HCT116 (cell line): ENCODE results near the gene TEAD2. TPM values are rescaled to one million over a fixed set of nuclear protein-coding genes. Genes with fewer than 3 reads are reported as not detected.

Experiments used
- ATAC-seq: fragments of 200-7000 bp; cut with Tn5 transposase; 2 replicates; pipeline ENCODE4 v1.9.1; 2020; ENCODE audit warnings: mild to moderate bottlenecking, moderate library complexity
- BruUV-seq: library from RNA; stranded (reverse); fragments of 400-500 nt; replicated peaks from 2 replicates; lab custom pipeline; 2021; lab: Mats Ljungman, UMichigan
- CTCF ChIA-PET: fragments of 300-600 bp; sonication (Branson Sonifier 250); formaldehyde crosslinking; loops from one replicate; lab custom pipeline; 2021; ENCODE audit warnings: antibody characterized with exemption; lab: Charles Lee
- POLR2A ChIA-PET: fragments of 300-600, 350-600 bp; sonication (Branson Sonifier 250); formaldehyde crosslinking; loops from one replicate; lab custom pipeline; 2021; ENCODE audit warnings: antibody characterized with exemption; lab: Charles Lee
- RAD21 ChIA-PET, 2 experiments: fragments of 300-600 bp; sonication (Branson Sonifier 250); formaldehyde crosslinking; loops; one replicate each; lab custom pipeline; 2023; ENCODE audit warnings: low total read pairs in 2 of 2; ENCODE audit not compliant: uncharacterized antibody in 2 of 2, unreplicated experiment in 2 of 2, low non-redundant PET in 1 of 2; lab: Charles Lee
- DNase-seq: peaks from one replicate; pipeline ENCODE4 v3.0.0-alpha.2; 2010; ENCODE audit warnings: low read depth, low spot score
- H2AFZ ChIP-seq: fragments of 200-600 bp; shearing (Covaris generic), sonication (generic); 2 replicates; pipeline ENCODE4 v1.6.1; 2017; ENCODE audit warnings: low read depth, mixed run types, mixed read lengths, antibody characterized with exemption, low read length; ENCODE audit not compliant: poor library complexity, severe bottlenecking
- H3K27ac ChIP-seq: 2 replicates; pipeline ENCODE4 v1.5.1; 2012; ENCODE audit warnings: low read depth, low read length
- H3K27me3 ChIP-seq: fragments of 200-600 bp; sonication (generic); 2 replicates; pipeline ENCODE4 v1.6.1; 2016; ENCODE audit warnings: mixed run types, low read length, mixed read lengths; ENCODE audit not compliant: insufficient read depth
- H3K36me3 ChIP-seq, 2 experiments: fragments of 200-500 bp in 1 of 2; fragments of 200-600 bp in 1 of 2; sonication (Bioruptor generic) in 1 of 2; sonication (generic) in 1 of 2; 2 replicates each; pipeline versions ENCODE4 v1.5.1 to v1.6.1; 2014 to 2016; ENCODE audit warnings: low read length in 2 of 2, inconsistent platforms in 1 of 2, mixed read lengths in 1 of 2, mixed run types in 1 of 2; ENCODE audit not compliant: insufficient read depth in 2 of 2, control insufficient read depth in 1 of 2
- H3K4me1 ChIP-seq, 2 experiments: fragments of 200-600 bp in 1 of 2; sonication (generic) in 1 of 2; 2 replicates each; pipeline versions ENCODE4 v1.5.1 to v1.6.1; 2012 to 2017; ENCODE audit warnings: low read length in 2 of 2, inconsistent platforms in 1 of 2, mild to moderate bottlenecking in 1 of 2, mixed read lengths in 1 of 2, mixed run types in 1 of 2, moderate library complexity in 1 of 2; ENCODE audit not compliant: insufficient read depth in 2 of 2, control insufficient read depth in 1 of 2
- H3K4me2 ChIP-seq: fragments of 200-600 bp; sonication (generic); 2 replicates; pipeline ENCODE4 v1.6.1; 2017; ENCODE audit warnings: mixed run types, low read length, mixed read lengths
- H3K4me3 ChIP-seq, 2 experiments: fragments of 200-600 bp in 1 of 2; sonication (generic) in 1 of 2; replicated peaks in 1 of 2; 2 replicates each; pipeline ENCODE4 v1.5.1; 2011 to 2016; ENCODE audit warnings: low read length in 2 of 2, control low read depth in 1 of 2, low read depth in 1 of 2, mild to moderate bottlenecking in 1 of 2, mixed read lengths in 1 of 2, mixed run types in 1 of 2
- H3K79me2 ChIP-seq: fragments of 200-600 bp; sonication (generic); 2 replicates; pipeline ENCODE4 v1.6.1; 2017; ENCODE audit warnings: mild to moderate bottlenecking, mixed run types, low read length, moderate library complexity, mixed read lengths; ENCODE audit not compliant: insufficient read depth
- H3K9ac ChIP-seq: fragments of 200-600 bp; sonication (generic); 2 replicates; pipeline ENCODE4 v1.6.1; 2016; ENCODE audit warnings: low read length, mixed read lengths
- H3K9me2 ChIP-seq: fragments of 200-600 bp; sonication (generic), shearing (Covaris generic); 2 replicates; pipeline ENCODE4 v1.6.1; 2017; ENCODE audit warnings: mixed run types, mild to moderate bottlenecking, moderate library complexity; ENCODE audit not compliant: insufficient read depth
- H3K9me3 ChIP-seq, 2 experiments: fragments of 200-500 bp in 1 of 2; fragments of 200-600 bp in 1 of 2; sonication (Bioruptor generic) in 1 of 2; sonication (generic) in 1 of 2; 2 replicates each; pipeline ENCODE4 v1.6.1; 2014 to 2017; ENCODE audit warnings: low read length in 2 of 2, mixed read lengths in 2 of 2, inconsistent platforms in 1 of 2, low read depth in 1 of 2, mild to moderate bottlenecking in 1 of 2, mixed run types in 1 of 2, moderate library complexity in 1 of 2; ENCODE audit not compliant: control insufficient read depth in 1 of 2, insufficient read depth in 1 of 2
- H4K20me1 ChIP-seq: fragments of 200-600 bp; sonication (generic), shearing (Covaris generic); 2 replicates; pipeline ENCODE4 v1.6.1; 2017; ENCODE audit warnings: mixed run types, mild to moderate bottlenecking, moderate library complexity; ENCODE audit not compliant: insufficient read depth
- CBX3 ChIP-seq: IDR thresholded peaks from 2 replicates; pipeline ENCODE4 v1.6.1; 2012; ENCODE audit warnings: low read depth
- CEBPB ChIP-seq: IDR thresholded peaks from 2 replicates; pipeline ENCODE4 v1.6.1; 2012; ENCODE audit warnings: low read depth
- EGR1 ChIP-seq: IDR thresholded peaks from 2 replicates; pipeline ENCODE4 v1.6.1; 2012; ENCODE audit warnings: low read depth
- EZH2 ChIP-seq: fragments of 200-600 bp; sonication (generic); IDR thresholded peaks from 2 replicates; pipeline ENCODE4 v1.6.1; 2017; ENCODE audit warnings: antibody characterized with exemption, mixed run types
- POLR2A ChIP-seq: IDR thresholded peaks from 2 replicates; pipeline ENCODE4 v1.7.0; 2011; ENCODE audit warnings: borderline replicate concordance; ENCODE audit not compliant: insufficient read depth, insufficient read length; ENCODE audit errors: extremely low read depth
- POLR2AphosphoS5 ChIP-seq: IDR thresholded peaks from 2 replicates; pipeline ENCODE4 v1.6.1; 2011; ENCODE audit warnings: mild to moderate bottlenecking, low read depth, low read length, moderate library complexity
- RAD21 ChIP-seq: IDR thresholded peaks from 2 replicates; pipeline ENCODE4 v1.6.1; 2012; ENCODE audit warnings: low read depth, mild to moderate bottlenecking
- SP1 ChIP-seq: IDR thresholded peaks from 2 replicates; pipeline ENCODE4 v1.6.1; 2012; ENCODE audit warnings: low read depth
- SRF ChIP-seq: IDR thresholded peaks from 2 replicates; pipeline ENCODE4 v1.6.1; 2012; ENCODE audit warnings: low read depth
- TCF7L2 ChIP-seq: IDR thresholded peaks from 2 replicates; pipeline ENCODE4 v1.7.0; 2011; ENCODE audit warnings: borderline replicate concordance, inconsistent platforms; ENCODE audit not compliant: insufficient read depth, insufficient read length; ENCODE audit errors: extremely low read depth
- YY1 ChIP-seq: IDR thresholded peaks from 2 replicates; pipeline ENCODE4 v1.6.1; 2011; ENCODE audit warnings: low read length, low read depth, moderate library complexity, mild to moderate bottlenecking; ENCODE audit not compliant: insufficient replicate concordance; ENCODE audit errors: extremely low read depth
- ZFX ChIP-seq: fragments of 450-650 bp; IDR thresholded peaks from 2 replicates; pipeline ENCODE4 v1.6.1; 2017
- ZNF274 ChIP-seq: fragments of 200-500 bp; sonication (Bioruptor generic); IDR thresholded peaks from 2 replicates; pipeline ENCODE4 v1.6.1; 2014; ENCODE audit warnings: mild to moderate bottlenecking, low read depth, low read length, inconsistent platforms
- intact Hi-C: fragments of 100-400 bp; cut with micrococcal nuclease; formaldehyde crosslinking; loops from 2 replicates; pipeline ENCODE4 v1.10.0; 2022
- total RNA-seq: library from RNA; stranded (reverse); gene quantifications from one replicate; pipeline ENCODE4 v1.2.1, GENCODE V29; 2021; ENCODE audit not compliant: unreplicated experiment
- TF ChIP-seq, protein P1 (sequence below): IDR thresholded peaks from 2 replicates; pipeline ENCODE4 v1.6.1; 2012
- TF ChIP-seq, protein P2 (sequence below), 3 experiments: fragments of 200-600 bp in 1 of 3; sonication (generic) in 1 of 3; IDR thresholded peaks in 2 of 3; conservative IDR thresholded peaks in 1 of 3; 2 replicates each; pipeline ENCODE4 v1.5.1; 2012 to 2017; ENCODE audit warnings: low read depth in 2 of 3, low read length in 2 of 3, antibody characterized with exemption in 1 of 3, borderline replicate concordance in 1 of 3, control low read depth in 1 of 3, mild to moderate bottlenecking in 1 of 3, mixed read lengths in 1 of 3, mixed run types in 1 of 3, moderate library complexity in 1 of 3; ENCODE audit not compliant: insufficient read depth in 1 of 3
- TF ChIP-seq, protein P3 (sequence below): IDR thresholded peaks from 2 replicates; pipeline ENCODE4 v1.6.1; 2012

The TEAD2 gene
- total RNA-seq, 1 experiment from 2014 or later = 31.9 TPM

DNA sequence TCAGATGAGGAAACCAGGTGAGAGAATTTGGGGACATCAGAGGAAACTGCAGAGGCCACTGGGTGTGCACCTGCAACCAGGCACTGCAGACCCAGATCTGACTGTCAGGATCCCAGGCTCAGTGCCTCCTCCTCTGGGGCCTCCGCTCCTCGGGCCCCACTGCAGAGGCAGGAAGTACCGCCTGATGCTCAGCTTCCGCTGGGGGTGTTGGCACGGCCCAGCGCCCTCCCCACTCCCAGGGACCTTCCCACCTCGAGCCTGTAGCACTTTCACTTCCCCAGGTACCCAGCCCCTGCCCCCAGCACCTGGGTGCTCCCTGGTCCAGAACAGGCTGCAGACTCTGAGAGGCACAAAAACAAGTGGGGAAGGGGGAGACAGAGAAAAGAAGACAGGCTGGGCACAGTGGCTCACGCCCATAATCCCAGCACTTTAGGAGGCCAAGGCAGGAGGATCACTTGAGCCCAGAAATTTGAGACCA, 28.4 kb downstream of the TEAD2 start:
- H3K4me2 ChIP-seq = no peak overlapping the region
- intact Hi-C loops = no loop called here
- no TSS peak for BruUV-seq
- H3K36me3 ChIP-seq = peaks cover 0 to 4% of the 10 kb centered on the region in 2 experiments; a peak in 1 of 4 replicates
- H3K9me3 ChIP-seq = no peaks in the 10 kb centered on the region
- H3K4me3 ChIP-seq = no peak overlapping the region
- ChIA-PET CTCF (no interaction called here), RAD21 (no interaction called here), POLR2A (no interaction called here)
- H3K27me3 ChIP-seq = no peaks in the 10 kb centered on the region
- ATAC-seq (no peak), DNase-seq (no peak)
- no peaks in the 10 kb centered on the region for H3K4me1 ChIP-seq
- no peaks in the 10 kb centered on the region for H3K79me2 ChIP-seq
- H4K20me1 ChIP-seq = no peaks in the 10 kb centered on the region
- no peak overlapping the region for H3K27ac ChIP-seq
- no peaks in the 10 kb centered on the region for H3K9me2 ChIP-seq
- no peak overlapping the region for H2AFZ ChIP-seq
- TF ChIP-seq EGR1 (no peak), SRF (no peak), RAD21 (no peak), EZH2 (no peak), SP1 (no peak), TCF7L2 (no peak), YY1 (no peak), CEBPB (no peak), POLR2AphosphoS5 (no peak), ZFX (no peak), POLR2A (no peak), ZNF274 (no peak), CBX3 (no peak)
- TF ChIP-seq, protein P1, sequence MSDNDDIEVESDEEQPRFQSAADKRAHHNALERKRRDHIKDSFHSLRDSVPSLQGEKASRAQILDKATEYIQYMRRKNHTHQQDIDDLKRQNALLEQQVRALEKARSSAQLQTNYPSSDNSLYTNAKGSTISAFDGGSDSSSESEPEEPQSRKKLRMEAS = no peak
- TF ChIP-seq, protein P2, sequence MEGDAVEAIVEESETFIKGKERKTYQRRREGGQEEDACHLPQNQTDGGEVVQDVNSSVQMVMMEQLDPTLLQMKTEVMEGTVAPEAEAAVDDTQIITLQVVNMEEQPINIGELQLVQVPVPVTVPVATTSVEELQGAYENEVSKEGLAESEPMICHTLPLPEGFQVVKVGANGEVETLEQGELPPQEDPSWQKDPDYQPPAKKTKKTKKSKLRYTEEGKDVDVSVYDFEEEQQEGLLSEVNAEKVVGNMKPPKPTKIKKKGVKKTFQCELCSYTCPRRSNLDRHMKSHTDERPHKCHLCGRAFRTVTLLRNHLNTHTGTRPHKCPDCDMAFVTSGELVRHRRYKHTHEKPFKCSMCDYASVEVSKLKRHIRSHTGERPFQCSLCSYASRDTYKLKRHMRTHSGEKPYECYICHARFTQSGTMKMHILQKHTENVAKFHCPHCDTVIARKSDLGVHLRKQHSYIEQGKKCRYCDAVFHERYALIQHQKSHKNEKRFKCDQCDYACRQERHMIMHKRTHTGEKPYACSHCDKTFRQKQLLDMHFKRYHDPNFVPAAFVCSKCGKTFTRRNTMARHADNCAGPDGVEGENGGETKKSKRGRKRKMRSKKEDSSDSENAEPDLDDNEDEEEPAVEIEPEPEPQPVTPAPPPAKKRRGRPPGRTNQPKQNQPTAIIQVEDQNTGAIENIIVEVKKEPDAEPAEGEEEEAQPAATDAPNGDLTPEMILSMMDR (IDR thresholded peaks at IDR 0.05 in 2 of 3, conservative IDR thresholded peaks at IDR 0.05 in 1 of 3; ENCODE audit: borderline replicate concordance in 1 of 3, insufficient read depth in 1 of 3, low read depth in 2 of 3, low read length in 2 of 3) = no peak
- TF ChIP-seq, protein P3, sequence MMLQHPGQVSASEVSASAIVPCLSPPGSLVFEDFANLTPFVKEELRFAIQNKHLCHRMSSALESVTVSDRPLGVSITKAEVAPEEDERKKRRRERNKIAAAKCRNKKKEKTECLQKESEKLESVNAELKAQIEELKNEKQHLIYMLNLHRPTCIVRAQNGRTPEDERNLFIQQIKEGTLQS = no peak
- no peak overlapping the region for H3K9ac ChIP-seq
